Dedifferentiated amniotic fluid mesenchymal stem cell (primary cell): Measurements from ENCODE around the gene RORC.
A peak's percentile ranks its signal among the peaks of the same experiment; 100 is the strongest.
"Not testable (repeated sequence)": the region's sequence is repeated elsewhere in the genome, so short reads cannot be mapped to it uniquely, and the experiment has no call there.

Experiments
- DNase-seq: peaks from one replicate; pipeline ENCODE4 v3.0.0-alpha.2; 2016; ENCODE audit errors: extremely low spot score

RORC gene

DNA sequence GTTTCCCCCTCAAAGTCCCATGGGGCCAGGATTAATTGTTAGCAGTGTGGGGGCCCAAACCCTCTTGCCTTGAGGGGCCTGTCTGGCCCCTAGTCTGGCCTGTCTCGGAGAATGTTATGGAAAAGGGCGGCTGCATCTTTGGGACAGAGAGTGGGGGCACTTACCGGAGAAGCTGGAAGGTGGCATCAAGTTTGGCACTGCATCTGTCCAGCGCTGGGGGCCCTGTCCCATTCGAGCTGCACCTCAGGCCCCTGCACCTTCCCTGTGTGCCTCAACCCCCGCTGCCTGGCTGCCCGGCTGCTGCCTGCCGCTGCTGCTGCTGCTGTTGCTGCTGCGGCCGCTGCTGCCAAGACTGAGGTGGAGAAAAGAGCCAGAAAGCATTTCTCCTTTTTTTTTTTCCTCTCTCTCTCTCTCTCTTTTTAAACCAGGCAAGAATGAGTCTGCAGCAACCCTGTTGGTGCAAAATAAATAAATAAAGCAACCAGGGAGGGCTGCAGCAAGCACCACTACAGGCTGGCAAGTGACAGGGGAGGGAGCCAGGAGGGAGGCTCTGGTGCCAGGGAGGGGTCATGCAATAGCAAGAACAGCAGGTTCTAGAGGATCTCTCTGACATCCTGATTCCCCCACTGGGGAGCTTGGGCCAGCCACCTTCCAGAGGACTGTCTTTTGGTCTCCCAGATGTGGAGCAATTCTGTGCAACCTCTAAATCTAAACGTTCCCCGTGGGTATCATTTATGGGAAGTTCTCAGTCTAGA lies 26.4 kb downstream of the RORC start, which contains the start of gene LINGO4:
Gene LINGO4 (minus strand): TSS at position 354 of the 755 bp plus-strand sequence. CDS start 2,715 bp downstream, outside the sequence.
- DNase-seq: no peak

- DNase-seq: no peak
Observed at GRCh38 chr1:151803915-151804314, 27.7 kb downstream of the RORC start.

- no peak for DNase-seq
Observed at GRCh38 chr1:151803164-151803563, 28.4 kb downstream of the RORC start.

- no peak for DNase-seq
Observed at GRCh38 chr1:151802372-151802771, 29.2 kb downstream of the RORC start.

GRCh38 chr1:151801846-151802245 lies 29.8 kb downstream of the RORC start:
- no peak for DNase-seq

DNA sequence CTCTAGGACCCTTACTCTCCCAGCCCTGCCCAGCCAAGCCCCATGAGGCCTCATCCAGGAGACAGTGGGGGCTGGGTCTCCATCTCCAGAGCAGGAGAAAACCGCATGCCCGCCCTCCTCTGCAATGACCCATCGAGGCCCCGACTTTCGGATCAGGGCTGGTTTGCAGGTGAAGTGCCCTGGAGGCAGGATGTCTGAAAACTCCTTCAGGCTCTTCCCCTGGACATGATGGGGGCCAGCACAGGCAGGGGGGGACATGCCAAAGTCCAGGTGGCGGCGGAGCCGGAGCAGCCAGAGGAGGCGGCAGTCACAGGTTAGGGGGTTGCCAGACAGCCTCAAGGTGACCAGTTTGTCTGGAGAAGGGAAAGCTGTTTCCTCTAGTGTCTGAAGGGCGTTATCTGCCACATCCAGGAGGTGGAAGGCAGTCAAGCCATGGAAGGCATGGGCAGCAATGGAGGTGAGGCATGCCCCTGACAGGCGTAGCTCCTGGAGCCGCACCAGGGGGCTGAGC lies 30.2 kb downstream of the RORC start:
- no peak for DNase-seq

- no peak for DNase-seq
Observed at GRCh38 chr1:151800830-151801229, 30.8 kb downstream of the RORC start.

GRCh38 chr1:151799179-151800022 lies 32.2 kb downstream of the RORC start:
- DNase-seq: no peak

- no peak for DNase-seq
Observed at GRCh38 chr1:151798571-151798970, 33.0 kb downstream of the RORC start.

DNA sequence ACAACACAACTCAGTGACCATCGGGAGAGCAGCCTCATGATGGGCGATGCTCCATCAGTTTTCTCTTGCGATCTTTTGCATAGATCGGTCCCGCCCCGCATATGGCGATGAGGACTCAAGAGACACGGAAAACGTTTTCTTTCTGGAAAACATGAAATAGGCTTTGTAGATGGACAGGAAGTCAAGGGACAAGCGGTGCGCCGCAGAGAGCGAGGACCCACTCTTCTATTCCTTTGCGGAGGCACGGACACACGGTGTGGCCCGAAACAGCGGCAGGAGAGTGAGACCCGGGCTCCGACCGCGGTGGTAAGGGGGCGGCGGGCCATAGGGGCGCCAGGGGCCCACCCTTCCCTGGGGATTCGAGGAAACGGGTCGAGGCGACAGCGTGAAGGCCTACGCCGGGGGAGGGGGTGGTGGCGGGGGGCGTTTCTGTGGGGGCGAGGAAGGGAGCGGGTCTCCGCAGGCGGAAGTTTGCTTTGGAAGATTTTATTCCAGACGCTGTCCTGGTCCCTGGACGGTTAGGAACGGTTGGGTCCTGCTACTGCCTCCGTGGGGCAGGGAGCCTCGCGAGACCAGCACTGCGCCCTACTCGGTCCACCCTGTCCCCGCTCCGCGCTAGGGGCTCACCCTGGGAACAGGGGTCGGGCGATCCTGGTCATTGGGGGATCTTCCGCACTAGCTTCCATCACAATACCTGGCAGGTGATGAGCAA lies 40.5 kb downstream of the RORC start:
- DNase-seq: no peak

DNA sequence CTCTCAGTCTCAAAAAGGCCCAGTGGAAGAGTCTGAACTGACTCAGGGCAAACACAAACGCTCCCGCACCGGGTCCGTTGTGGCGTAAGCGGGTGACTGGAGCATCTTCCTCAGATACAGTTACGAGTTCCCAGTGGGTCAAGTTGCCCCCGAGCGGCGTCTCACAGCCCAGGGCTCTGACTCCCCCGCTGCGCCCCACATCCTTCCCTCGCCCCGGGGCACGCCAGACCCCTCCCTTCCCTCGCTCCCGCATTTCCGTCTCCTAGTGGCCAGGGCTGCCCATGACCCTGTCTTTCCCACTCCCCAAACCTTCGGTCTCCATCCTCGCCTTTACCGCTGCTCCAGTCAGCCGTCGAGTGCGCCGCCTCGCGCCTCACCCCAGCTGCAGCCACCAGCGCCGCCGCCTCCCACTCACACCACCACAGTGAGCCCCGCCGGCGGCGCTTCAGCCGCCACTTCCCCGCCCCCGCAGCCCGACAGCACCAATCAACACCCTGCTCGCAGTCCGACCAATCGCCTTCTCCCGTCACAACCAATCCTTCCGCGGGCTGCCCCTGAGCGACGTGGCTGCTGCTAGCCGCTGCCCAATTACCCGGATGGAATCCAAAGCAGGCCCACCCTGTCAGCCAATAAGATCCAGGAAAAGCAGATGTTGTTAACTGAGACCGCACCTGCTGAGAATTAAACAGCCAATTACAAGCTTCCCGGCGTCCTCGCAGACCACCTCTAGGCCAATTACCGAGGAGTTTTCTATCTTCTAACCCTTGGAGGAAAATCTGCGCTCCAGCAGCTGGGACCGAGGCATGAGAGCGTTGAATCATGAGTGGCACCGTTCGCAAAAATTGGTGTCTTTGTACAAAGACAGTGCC lies 41.3 kb downstream of the RORC start, which contains the start of gene TDRKH:
Gene TDRKH (minus strand): TSS at position 430 of the 869 bp plus-strand sequence. CDS start 7,478 bp downstream, outside the sequence.
- DNase-seq: peak; percentile 99

- DNase-seq: no peak
Observed at GRCh38 chr1:151787689-151788088, 43.9 kb downstream of the RORC start.

GRCh38 chr1:151783796-151784195 lies 47.8 kb downstream of the RORC start:
- DNase-seq: no peak

- no peak for DNase-seq
Observed at GRCh38 chr1:151782741-151783140, 48.9 kb downstream of the RORC start.

DNA sequence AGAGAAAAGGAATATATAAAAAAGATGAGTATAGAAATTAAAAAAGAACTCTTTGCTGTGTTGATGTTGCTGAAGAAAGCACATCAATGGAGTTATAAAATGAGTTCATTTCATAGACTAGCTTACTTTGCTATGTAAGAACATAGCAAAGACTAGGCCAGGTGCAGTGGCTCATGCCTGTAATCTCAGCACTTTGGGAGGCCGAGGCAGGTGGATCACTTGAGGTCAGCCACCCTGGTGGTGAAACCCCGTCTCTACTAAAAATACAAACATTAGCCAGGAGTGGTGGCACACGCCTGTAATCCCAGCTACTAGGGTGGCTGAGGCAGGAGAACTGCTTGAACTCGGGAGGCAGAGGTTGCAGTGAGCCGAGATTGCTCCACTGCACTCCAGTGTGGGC lies 49.6 kb downstream of the RORC start:
- not testable (repeated sequence) for DNase-seq

DNA sequence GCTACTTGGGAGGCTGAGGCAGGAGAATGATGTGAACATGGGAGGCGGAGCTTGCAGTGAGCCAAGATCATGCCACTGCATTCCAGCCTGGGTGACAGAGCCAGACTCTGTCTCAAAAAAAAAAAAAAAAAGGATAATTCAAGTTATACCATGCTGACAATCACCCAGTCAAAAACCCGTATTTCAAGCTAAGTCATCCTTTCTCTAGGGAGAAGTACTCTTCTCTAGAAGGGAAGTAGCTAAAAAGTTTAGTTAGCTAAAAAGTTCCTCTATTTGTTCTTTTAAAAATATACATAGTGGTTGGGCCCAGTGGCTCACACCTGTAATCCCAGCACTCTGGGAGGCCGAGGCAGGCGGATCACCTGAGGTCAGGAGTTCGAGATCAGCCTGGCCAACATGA lies 50.9 kb downstream of the RORC start:
- not testable (repeated sequence) for DNase-seq

- DNase-seq: no peak
Observed at GRCh38 chr1:151779852-151780251, 51.8 kb downstream of the RORC start.

GRCh38 chr1:151777317-151777716 lies 54.3 kb downstream of the RORC start:
- DNase-seq: no peak

DNA sequence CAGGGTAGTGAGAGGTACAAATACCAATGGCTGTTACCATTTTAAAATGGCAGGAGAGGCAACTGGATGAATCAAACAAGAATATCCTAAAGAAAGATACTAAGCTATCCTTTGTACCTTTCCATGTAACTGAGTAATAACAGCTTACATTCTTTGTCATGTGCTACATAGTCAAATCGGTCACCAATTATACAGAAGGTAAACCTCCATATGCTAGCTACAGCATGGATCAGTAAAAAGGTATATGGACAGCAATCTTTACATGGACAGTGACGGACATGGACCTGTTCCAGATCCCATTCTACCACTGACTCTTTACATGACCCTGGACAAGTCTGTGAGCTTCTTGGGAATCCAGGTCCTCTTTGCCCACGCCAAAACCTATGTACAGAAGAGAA lies 54.9 kb downstream of the RORC start:
- no peak for DNase-seq

DNA sequence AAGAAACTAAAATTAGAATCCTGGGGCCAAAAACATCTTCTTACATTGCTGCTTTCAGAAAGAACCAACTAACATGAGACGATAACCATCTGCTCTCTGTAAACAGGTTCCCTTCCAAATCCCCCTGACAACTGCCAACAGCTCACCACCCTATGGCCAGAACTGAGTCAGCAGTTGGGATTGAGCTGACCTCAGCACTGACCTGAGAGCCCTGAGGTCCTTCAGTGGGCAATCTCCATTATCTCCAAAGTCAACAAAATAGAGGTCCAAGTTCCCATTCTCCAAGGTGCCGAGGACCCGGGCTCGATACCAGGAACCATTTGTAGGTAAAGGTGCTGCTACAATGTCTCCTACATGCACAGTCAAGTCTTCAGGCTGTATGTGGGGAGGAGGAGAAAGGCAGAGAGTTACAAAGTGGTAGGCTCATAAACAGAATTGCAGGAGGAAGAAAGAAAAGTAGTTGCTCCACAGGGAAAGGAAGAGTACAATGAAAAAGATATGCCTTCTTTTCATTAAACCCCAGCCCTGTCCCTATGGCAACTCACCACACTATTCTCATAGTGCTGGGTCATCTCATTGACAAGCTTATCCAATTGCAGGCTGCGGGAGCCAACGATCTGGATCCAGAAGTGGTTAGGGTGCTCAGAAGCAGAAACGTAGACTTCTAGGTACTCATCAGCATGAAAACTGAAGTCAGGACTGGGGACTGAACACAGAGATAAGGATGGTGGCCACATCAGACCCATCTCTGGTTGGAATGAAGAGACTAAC lies 55.5 kb downstream of the RORC start:
- DNase-seq: no peak
